ENCODE results near the gene GRIP2.

The GRIP2 gene

GRCh38 chr3:14466179-14466903 is 73.8 kb downstream of the GRIP2 start:
- TF ChIP-seq TAF1 (IDR thresholded peaks at IDR 0.05; ENCODE audit: borderline replicate concordance, insufficient read depth, low read length) (no peak), SIN3A (IDR thresholded peaks at IDR 0.05; ENCODE audit: borderline replicate concordance, insufficient read depth, low read length) (no peak), FOXP2 (optimal IDR thresholded peaks at IDR 0.05; ENCODE audit: borderline replicate concordance, extremely low read depth, extremely low read length, insufficient read depth) (no peak)

GRCh38 chr3:14465425-14465824 is 74.7 kb downstream of the GRIP2 start:
- TF ChIP-seq TAF1 (IDR thresholded peaks at IDR 0.05; ENCODE audit: borderline replicate concordance, insufficient read depth, low read length) = no peak
- TF ChIP-seq FOXP2 (optimal IDR thresholded peaks at IDR 0.05; ENCODE audit: borderline replicate concordance, extremely low read depth, extremely low read length, insufficient read depth) = no peak
- TF ChIP-seq REST (IDR thresholded peaks at IDR 0.05; ENCODE audit: insufficient read depth in 1 of 2, low read depth in 2 of 2, low read length in 2 of 2) = no peak
- TF ChIP-seq SIN3A (IDR thresholded peaks at IDR 0.05; ENCODE audit: borderline replicate concordance, insufficient read depth, low read length) = no peak
- TF ChIP-seq POLR2AphosphoS5 (IDR thresholded peaks at IDR 0.05; ENCODE audit: low read depth, low read length) = no peak

- no peak for TF ChIP-seq REST (IDR thresholded peaks at IDR 0.05; ENCODE audit: insufficient read depth in 1 of 2, low read depth in 2 of 2, low read length in 2 of 2)
- no peak for TF ChIP-seq FOXP2 (optimal IDR thresholded peaks at IDR 0.05; ENCODE audit: borderline replicate concordance, extremely low read depth, extremely low read length, insufficient read depth)
- no peak for TF ChIP-seq TAF1 (IDR thresholded peaks at IDR 0.05; ENCODE audit: borderline replicate concordance, insufficient read depth, low read length)
- no peak for TF ChIP-seq POLR2AphosphoS5 (IDR thresholded peaks at IDR 0.05; ENCODE audit: low read depth, low read length)
- TF ChIP-seq SIN3A (IDR thresholded peaks at IDR 0.05; ENCODE audit: borderline replicate concordance, insufficient read depth, low read length) = no peak
Observed at GRCh38 chr3:14464521-14464920, 75.6 kb downstream of the GRIP2 start.

- TF ChIP-seq TAF1 (IDR thresholded peaks at IDR 0.05; ENCODE audit: borderline replicate concordance, insufficient read depth, low read length) = no peak
- TF ChIP-seq SIN3A (IDR thresholded peaks at IDR 0.05; ENCODE audit: borderline replicate concordance, insufficient read depth, low read length) = no peak
Observed at GRCh38 chr3:14464141-14464465, 76.0 kb downstream of the GRIP2 start.

GRCh38 chr3:14463330-14464140 is 76.6 kb downstream of the GRIP2 start:
- TF ChIP-seq TAF1 (IDR thresholded peaks at IDR 0.05; ENCODE audit: borderline replicate concordance, insufficient read depth, low read length) = no peak
- no peak for TF ChIP-seq POLR2AphosphoS5 (IDR thresholded peaks at IDR 0.05; ENCODE audit: low read depth, low read length)
- TF ChIP-seq FOXP2 (optimal IDR thresholded peaks at IDR 0.05; ENCODE audit: borderline replicate concordance, extremely low read depth, extremely low read length, insufficient read depth) = no peak
- no peak for TF ChIP-seq REST (IDR thresholded peaks at IDR 0.05; ENCODE audit: insufficient read depth in 1 of 2, low read depth in 2 of 2, low read length in 2 of 2)
- no peak for TF ChIP-seq SIN3A (IDR thresholded peaks at IDR 0.05; ENCODE audit: borderline replicate concordance, insufficient read depth, low read length)

- TF ChIP-seq SIN3A (IDR thresholded peaks at IDR 0.05; ENCODE audit: borderline replicate concordance, insufficient read depth, low read length) (no peak), TAF1 (IDR thresholded peaks at IDR 0.05; ENCODE audit: borderline replicate concordance, insufficient read depth, low read length) (no peak), POLR2AphosphoS5 (IDR thresholded peaks at IDR 0.05; ENCODE audit: low read depth, low read length) (no peak), FOXP2 (optimal IDR thresholded peaks at IDR 0.05; ENCODE audit: borderline replicate concordance, extremely low read depth, extremely low read length, insufficient read depth) (no peak), REST (IDR thresholded peaks at IDR 0.05; ENCODE audit: insufficient read depth in 1 of 2, low read depth in 2 of 2, low read length in 2 of 2) (no peak)
Observed at GRCh38 chr3:14462738-14463137, 77.4 kb downstream of the GRIP2 start.

Measured in PFSK-1 (cell line).